ENCODE measurements around the gene ZFYVE21. TPM values are rescaled to one million over a fixed set of nuclear protein-coding genes. Genes with fewer than 3 reads are reported as not detected.

Gene ZFYVE21
- total RNA-seq, 1 experiment from 2014 or later: 49.7 TPM

- Histone ChIP-seq H2BK12ac (ENCODE audit: insufficient read length, low read depth, low read length) (no peak overlapping the region), H4K8ac (replicated peaks; ENCODE audit: insufficient read length, low read depth, low read length) (no peak overlapping the region), H4K91ac (ENCODE audit: insufficient read length, low read depth, low read length) (no peak overlapping the region), H3K23me2 (ENCODE audit: insufficient read length, low read depth, low read length, poor library complexity, severe bottlenecking) (no peaks in the 10 kb centered on the region), H3K9me3 (ENCODE audit: control insufficient read depth, low read depth, low read length) (no peaks in the 10 kb centered on the region), H2BK20ac (ENCODE audit: low read depth, low read length, poor library complexity, severe bottlenecking) (no peak overlapping the region), H2AK5ac (ENCODE audit: insufficient read length, low read length) (no peak overlapping the region), H3T11ph (ENCODE audit: low read length) (no peak overlapping the region), H4K20me1 (ENCODE audit: control insufficient read depth, insufficient read depth, insufficient read length) (peaks cover 3% of the 10 kb centered on the region), H3K18ac (ENCODE audit: insufficient read length, low read depth, low read length) (no peak overlapping the region), H3K4me1 (ENCODE audit: insufficient read depth, low read length) (no peaks in the 10 kb centered on the region; the same call in 1 of the 2 replicates), H3K79me1 (ENCODE audit: insufficient read depth, low read depth, low read length, poor library complexity, severe bottlenecking) (no peaks in the 10 kb centered on the region), H2AFZ (ENCODE audit: low read length) (no peak overlapping the region), H3K14ac (ENCODE audit: insufficient read depth, low read length) (no peak overlapping the region), H2BK15ac (ENCODE audit: low read depth, low read length) (no peak overlapping the region), H3K4me2 (ENCODE audit: insufficient read depth, insufficient read length, low read length) (no peak overlapping the region), H2BK5ac (ENCODE audit: insufficient read length, low read length) (no peak overlapping the region), H3K27me3 (ENCODE audit: insufficient read depth, low read length) (no peaks in the 10 kb centered on the region), H3K27ac (ENCODE audit: insufficient read length, low read depth, low read length) (no peak overlapping the region), H3K79me2 (ENCODE audit: insufficient read depth, low read length) (no peaks in the 10 kb centered on the region), H3K9ac (ENCODE audit: extremely low read depth, insufficient read length, low read length) (no peak overlapping the region), H3K23ac (ENCODE audit: insufficient read length, low read depth, low read length) (no peak overlapping the region), H2BK120ac (ENCODE audit: low read depth, low read length, poor library complexity, severe bottlenecking) (no peak overlapping the region), H3K4ac (ENCODE audit: low read depth, low read length) (no peak overlapping the region), H4K5ac (ENCODE audit: insufficient read length, low read depth, low read length) (no peak overlapping the region), H3K56ac (ENCODE audit: insufficient read length, low read depth, low read length) (no peak overlapping the region)
- WGBS (ENCODE audit: extremely low coverage, insufficient read length, low lambda C conversion rate): no CpG with 5 or more reads among the region's 22 CpGs
- peaks cover 3 to 42% (median 22%) of the 10 kb centered on the region in 3 experiments for H3K36me3 Mint-ChIP-seq (ENCODE audit: insufficient read depth in 1 of 3, low read depth in 3 of 3)
- H3K4me3 Mint-ChIP-seq: no peak overlapping the region
- no peak for DNase-seq
- H3K27ac Mint-ChIP-seq: peak overlapping the region in 2 of 3 experiments; percentile 77 to 81; a peak in 3 of 7 replicates
- no peaks in the 10 kb centered on the region for H3K27me3 Mint-ChIP-seq (ENCODE audit: low read depth)
- TF ChIP-seq CTCF (conservative IDR thresholded peaks at IDR 0.05): no peak
- peaks cover 11% of the 10 kb centered on the region in 2 experiments for H3K4me1 Mint-ChIP-seq
- H3K9me3 Mint-ChIP-seq: no peaks in the 10 kb centered on the region
Measured at GRCh38 chr14:103735815-103736545, 20.4 kb downstream of the ZFYVE21 start.
